Activated CD4-positive, alpha-beta T cell treated with anti-CD3 and anti-CD28 coated beads, Interleukin-2, amount 50 U/mL, for 4 hours (primary cell): ENCODE results near the gene PLSCR3.

Experiments used
- DNase-seq, 2 experiments: peaks; one replicate each; pipeline ENCODE4 v3.0.0-alpha.2; 2020

Gene PLSCR3

DNA sequence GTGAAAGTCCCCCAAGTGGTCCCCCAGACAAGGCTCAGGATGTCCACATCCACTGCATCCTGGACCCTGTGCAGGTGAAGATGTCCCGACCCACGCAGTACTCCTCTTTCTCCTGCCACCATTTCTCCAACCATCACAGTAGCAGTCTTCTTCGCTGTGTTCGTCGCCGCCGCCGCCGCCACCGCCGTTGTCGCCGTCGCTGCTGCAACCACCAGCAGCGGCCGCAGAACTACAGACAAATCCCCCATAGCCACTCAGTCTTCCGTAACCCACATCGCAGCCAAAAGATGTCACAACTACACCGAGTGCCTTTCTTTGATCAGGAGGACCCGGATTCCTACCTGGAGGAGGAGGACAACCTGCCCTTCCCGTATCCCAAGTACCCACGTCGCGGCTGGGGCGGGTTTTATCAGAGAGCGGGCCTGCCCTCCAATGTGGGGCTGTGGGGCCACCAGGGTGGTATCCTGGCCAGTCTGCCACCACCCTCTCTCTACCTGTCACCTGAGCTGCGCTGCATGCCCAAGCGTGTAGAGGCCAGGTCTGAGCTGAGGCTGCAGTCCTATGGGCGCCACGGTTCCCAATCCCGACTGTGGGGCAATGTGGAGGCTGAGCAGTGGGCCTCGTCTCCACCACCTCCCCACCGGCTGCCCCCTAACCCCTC lies 32.0 kb upstream of the PLSCR3 start:
- no peak for DNase-seq

DNA sequence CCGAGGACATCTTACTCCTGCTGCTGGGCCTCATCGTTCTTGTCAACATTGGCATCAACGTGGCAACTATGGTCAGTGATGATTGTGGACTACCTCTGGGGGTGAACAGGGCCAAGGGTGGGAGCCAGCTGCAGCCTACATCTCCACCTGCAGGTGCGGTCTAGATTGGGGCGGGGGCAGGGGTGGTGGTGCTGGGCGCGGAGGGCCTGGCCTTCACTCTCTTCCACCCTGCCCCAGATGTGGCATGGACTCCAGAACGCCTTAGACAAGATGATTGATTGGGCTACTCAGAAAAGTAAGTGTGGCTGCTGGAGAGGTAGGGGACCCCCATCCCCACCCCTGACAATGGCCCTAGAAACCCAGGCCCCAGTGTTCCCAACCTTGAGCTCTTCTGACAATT lies 31.4 kb upstream of the PLSCR3 start:
- no peak for DNase-seq

DNA sequence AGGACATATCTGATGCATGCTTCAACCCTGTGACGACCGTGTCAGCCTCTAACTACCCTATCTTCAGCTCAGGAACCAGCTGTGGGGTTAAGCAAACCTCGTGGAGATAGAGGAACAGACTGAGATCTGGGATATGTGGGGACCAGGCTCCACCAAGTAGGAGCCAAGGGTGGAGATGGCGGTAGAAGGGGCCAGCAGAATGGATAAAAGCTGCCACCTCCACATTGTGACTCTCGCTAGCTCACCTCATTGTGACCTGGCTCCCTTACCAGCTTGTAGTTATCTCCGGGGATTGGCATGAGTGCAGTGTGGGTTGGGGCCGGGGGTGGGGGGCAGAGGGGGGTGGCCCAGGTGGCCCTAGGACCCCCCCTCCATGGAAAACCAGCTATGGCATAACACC lies 31.0 kb upstream of the PLSCR3 start, which contains the start of gene SPEM2:
Gene SPEM2 (plus strand): TSS at position 301 of the 400 bp plus-strand sequence. CDS start 73 bp downstream, at position 374.
- no peak for DNase-seq

DNA sequence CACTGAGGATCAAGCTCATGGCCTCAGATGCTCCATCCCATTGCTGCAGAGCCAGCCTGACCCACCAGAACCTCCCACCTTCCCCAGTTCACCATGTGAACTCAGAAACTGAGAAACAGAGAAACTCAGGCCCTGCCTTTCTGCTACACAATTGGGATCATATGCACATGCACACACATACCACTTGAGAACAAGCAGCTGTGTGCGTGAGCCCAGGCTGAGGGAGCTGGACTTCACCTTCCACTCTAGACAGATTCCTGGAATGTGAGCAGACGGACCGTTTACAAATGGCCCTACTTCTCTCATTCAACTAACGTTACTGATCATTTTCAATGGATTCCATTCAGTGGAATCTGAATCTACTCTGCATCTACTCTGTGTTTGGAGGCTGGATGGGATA lies 29.4 kb upstream of the PLSCR3 start:
- DNase-seq = no peak

DNA sequence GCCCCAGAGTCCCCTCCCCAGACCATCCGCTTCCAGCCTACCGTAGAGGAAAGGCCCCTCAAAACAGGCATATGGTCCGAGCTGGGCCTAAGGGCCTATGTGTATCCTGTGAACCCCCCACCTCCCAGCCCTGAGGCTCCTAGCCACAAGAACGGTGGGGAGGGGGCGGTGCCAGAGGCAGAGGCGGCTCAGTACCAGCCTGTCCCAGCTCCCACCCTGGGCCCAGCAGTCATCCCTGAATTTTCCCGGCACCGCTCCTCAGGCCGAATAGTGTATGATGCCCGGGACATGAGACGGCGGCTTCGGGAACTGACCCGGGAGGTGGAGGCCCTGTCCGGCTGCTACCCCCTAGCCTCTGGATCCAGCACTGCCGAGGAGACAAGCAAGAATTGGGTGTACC lies 26.9 kb upstream of the PLSCR3 start:
- no peak for DNase-seq

DNA sequence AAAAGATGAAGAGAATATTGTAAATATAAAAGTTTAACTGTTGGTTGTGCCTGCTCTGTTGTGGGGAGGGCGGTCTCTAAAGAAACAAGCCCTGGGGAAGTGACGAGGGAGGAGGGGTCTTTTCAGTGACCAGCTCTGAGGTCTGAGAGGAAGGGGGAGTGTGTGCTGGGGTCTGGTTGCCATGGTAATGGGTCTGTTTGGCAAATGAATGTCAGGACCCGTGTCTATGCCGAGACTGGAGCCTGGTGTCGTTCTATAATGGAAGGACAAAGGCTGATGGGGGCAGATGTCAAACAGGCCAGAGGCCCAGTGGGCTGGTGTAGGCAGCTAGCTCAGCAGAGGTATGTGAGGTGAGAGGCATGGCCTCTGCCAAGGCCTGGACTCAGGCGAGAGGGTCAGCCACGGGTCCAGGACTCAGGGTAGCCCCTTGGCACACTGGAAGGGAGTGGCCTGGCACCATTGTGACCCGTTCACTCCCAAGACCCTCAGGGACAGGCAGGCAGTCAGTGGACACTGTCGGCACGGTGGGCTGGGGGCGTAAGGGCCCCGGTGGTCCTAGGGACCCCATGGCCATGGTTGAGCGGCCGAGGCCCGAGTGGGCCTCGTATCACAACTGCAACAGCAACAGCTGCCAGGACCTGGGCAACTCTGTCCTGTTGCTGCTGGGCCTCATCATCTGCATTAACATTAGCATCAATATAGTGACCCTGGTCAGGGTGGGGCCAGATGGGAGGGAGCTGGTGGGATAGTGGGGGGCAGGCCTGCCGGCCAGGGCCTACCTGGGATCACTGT lies 25.7 kb upstream of the PLSCR3 start, which contains the start of gene SPEM1:
Gene SPEM1 (plus strand): TSS at position 506 of the 792 bp plus-strand sequence. CDS start 61 bp downstream, at position 567.
- no peak for DNase-seq

DNA sequence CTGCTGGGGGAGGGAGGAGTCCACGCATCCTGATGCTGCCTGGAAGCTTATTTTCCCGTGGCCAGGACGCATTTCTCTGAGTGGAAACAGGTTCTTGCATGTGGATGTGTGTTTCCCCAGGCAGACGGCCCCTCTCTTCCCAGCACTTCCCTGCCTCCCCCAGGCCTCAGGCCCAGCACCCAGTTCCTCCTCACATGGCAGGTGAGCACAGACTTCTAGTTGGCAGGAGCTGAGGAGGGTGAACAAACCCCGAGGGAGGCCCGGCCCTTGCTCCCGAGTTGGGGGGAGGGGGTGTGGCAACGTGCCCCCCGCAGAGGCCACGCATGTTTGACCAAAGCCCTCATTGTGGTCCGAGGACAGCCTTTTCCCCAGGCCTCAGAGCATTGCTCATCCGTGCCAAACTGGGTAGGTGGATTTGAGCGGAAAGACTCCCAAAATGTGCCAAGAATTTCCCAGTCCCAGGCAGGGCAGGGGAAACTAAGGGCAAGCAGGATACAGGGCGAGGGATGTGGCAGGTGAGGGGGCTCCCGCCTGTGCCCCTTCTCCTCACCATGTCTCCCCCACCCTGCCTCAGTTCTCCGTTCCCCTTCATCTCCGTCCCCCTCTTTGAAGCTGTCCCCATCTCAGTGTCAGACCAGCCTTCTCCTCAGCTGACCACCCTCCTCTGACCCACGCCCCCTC lies 24.3 kb upstream of the PLSCR3 start:
- DNase-seq = no peak

DNA sequence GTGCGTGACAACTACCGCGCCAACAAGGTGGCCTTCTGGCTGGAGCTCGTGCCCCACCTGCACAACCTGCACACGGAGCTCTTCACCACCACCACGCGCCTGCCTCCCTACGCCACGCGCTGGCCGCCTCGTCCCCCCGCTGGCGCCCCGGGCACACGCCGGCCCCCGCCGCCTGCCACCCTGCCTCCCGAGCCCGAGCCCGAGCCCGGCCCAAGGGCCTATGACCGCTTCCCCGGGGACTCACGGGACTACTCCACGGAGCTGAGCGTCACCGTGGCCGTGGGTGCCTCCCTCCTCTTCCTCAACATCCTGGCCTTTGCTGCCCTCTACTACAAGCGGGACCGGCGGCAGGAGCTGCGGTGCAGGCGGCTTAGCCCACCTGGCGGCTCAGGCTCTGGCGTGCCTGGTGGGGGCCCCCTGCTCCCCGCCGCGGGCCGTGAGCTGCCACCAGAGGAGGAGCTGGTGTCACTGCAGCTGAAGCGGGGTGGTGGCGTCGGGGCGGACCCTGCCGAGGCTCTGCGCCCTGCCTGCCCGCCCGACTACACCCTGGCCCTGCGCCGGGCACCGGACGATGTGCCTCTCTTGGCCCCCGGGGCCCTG lies 22.8 kb upstream of the PLSCR3 start:
- DNase-seq = no peak

DNA sequence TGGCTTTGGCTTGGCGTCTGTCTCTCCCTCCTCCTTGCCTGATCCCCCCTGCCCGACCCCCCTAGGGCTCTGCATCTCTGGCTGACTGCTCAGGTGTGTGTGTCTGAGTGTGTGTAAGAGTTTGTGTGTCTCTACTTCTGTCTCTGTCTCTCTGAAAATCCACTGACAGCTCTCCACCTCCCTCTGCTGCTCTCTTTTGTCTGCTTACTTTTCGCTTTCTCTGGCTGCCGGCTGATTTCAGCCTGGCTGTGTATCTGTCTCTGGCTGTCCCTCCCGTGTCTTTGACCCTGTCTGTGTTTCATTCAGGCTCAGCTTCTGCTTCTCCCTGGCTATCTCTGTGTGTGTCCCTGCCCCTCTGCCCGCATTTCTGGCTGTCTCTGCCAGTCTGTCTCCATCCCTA lies 22.0 kb upstream of the PLSCR3 start:
- no peak for DNase-seq

DNA sequence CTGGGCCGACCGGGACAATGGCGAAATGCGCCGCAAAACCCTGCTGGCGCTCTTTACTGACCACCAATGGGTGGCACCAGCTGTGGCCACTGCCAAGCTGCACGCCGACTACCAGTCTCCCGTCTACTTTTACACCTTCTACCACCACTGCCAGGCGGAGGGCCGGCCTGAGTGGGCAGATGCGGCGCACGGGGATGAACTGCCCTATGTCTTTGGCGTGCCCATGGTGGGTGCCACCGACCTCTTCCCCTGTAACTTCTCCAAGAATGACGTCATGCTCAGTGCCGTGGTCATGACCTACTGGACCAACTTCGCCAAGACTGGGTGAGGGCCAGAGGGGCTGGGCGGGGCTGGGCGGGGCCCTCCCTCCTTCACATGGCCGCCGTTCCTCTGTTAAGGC lies 21.5 kb upstream of the PLSCR3 start:
- DNase-seq = no peak

DNA sequence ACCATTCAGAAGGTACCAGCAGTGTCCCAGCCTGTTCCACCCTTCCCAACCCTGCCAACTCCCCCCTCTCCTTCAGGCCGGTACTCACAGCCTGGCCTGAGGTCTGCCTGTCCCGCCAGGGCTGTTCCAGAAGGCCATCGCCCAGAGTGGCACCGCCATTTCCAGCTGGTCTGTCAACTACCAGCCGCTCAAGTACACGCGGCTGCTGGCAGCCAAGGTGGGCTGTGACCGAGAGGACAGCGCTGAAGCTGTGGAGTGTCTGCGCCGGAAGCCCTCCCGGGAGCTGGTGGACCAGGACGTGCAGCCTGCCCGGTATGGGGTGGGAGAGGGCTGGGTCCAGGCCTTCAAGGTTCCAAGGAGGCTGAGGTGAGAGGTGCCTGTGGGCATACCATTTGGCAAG lies 20.5 kb upstream of the PLSCR3 start:
- DNase-seq = no peak

DNA sequence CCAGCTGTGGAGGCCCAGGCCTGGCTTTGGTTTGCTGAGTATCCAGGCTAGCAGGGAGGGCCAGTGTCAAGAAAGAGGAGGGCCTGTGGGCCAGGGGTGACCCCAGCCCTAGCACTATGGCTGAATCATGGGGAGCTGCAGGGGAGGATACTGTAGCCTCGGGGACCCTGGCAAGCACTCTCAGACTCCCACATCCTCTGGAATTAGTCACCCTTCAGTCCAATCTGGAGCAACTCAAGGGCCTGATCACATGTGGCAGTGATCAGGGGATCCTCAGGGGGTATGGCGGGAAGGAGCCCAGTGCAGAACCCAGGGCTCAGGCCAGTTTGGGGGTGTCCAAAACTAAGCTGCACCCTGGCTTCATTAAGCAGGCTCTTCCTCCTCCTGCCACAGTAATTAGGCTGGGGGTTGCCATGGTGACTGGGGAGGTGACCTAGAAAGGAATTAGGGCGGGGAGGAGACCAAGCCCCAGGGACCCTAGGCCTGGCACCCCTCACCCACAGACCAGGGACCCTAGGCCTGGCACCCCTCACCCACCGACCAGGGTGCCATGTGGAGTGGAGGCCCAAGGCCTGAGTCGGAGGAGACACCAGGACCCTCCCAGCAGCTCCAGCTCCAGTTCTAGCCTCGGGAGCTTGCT lies 19.1 kb upstream of the PLSCR3 start:
- no peak for DNase-seq

DNA sequence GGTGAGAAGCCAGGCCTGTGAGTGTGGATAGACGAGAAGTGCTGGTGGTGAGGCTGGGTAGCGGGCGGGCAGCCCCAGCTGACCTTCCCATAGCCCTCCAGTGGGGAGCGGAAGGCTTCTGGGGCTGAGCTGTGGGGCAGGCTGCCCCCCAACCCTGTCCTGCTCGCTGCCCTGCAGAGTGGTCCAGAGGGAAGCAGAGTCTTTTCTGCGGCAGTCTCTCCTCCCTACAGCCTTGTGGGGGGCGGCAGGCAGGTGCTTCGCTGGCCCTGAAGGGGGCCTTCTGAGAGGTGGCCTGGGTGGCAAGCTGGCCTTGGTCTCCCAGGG lies 17.1 kb upstream of the PLSCR3 start:
- DNase-seq = no peak

DNA sequence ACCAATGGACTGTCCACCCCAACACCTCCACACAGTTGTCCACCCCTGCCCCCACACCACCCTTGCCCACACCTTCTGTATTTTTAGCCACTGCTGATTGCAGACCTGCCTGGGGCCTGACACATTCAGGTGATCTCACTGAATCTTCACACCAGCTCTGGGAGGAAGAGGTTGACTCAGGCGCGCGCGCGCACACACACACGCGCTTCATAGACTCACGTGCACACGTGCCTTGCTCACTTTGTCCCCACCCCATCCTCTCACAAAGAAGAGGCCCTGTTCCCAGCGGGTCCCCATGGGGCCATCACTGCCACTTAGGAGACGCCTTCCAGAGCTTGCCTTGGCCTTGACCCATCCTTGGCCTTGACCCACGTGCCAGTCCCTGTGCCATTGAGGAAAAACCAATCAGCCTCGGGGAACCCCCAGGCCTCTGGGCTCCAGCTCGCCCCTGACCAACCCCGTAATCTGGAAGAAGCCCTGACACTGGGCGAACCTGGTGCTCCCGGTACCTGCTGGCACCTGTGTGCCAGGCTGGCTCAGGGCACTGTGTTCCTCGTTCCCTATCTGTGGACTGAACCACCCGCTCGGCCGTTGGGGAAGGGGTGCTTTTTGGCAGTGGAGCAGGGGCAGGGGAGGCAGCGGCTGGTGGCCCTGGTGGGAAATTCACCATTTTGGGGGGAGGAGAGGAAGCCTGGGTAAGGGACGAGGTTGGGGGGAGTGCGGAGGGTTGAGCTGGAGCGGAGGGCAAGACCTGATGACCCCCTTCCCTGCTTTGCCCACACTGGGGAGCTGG lies 16.5 kb upstream of the PLSCR3 start:
- no peak for DNase-seq

DNA sequence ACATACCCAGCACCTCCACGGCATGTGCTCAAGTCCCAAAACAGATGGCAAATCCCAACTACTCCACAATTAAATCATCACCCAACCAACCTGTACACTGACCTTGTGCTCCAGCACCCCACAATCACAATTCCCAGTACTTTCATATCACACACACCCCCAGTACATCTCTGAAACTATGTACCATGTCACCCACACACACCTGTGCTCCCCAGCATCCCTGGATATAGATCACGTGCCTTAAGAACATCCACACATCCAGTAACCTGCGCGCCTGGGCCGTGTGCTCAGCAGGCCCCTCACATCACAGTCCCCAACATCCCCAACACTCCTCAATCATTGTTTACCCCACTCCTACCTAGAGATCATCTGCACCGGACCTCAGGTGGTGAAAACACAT lies 15.4 kb upstream of the PLSCR3 start:
- DNase-seq = no peak

DNA sequence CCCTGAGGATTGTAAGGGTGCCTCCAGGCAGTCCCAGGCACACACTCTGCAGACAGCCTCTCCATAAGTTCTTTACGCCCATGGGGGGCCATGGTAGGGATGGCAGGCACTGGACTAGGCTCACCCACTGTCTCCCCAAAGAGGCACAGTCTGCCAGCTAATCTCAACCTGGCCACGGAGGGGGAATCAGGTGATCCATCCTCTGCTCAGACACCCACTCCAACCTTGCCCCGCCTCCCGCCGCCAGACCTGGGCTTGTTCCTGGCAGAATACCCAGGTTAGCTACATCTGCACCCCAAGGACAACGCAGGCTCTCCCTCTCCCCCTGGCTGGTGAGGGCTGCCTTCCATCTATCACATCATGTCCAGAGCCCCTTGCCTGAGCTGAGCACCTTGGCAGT lies 14.5 kb upstream of the PLSCR3 start:
- no peak for DNase-seq

DNA sequence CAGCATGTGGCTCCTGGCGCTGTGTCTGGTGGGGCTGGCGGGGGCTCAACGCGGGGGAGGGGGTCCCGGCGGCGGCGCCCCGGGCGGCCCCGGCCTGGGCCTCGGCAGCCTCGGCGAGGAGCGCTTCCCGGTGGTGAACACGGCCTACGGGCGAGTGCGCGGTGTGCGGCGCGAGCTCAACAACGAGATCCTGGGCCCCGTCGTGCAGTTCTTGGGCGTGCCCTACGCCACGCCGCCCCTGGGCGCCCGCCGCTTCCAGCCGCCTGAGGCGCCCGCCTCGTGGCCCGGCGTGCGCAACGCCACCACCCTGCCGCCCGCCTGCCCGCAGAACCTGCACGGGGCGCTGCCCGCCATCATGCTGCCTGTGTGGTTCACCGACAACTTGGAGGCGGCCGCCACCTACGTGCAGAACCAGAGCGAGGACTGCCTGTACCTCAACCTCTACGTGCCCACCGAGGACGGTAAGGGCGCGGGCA lies 14.0 kb upstream of the PLSCR3 start:
- DNase-seq = no peak

DNA sequence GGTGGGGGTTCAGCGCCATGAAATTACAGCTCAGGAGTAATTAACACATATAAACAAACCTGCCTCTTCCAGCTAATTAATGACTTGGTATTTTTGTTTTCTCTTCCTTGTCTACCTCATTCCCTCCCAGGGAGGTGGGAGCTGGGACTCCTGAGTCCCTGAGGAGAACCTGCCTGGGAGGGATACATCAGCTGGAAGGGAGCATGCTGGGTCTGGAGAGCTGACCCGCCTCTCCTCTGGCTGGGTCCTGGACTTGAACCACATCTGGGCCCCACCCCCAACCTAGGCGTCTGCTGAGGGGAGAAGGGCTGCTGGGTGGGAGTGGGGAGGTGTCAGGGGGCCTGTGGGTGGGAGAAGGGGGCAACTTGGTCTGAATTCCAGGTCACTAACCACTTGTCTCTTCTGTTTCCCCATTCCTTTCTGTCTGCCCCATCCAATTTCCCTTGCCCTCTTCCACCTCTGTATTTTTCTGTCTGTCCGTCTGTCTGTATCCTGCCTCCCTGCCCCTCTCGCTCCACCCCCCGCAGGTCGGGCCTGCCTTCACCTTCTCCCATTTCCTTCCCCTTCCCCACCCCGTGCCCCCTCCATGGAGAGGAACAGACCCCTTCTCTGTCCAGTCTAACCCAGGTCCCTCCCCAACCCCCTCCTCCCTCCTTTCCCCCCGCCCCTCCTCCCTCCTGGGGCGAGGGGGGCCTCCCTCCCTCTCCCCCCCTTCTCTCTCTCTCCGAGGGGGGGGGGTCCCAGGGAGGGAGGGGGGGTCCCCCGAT lies 13.3 kb upstream of the PLSCR3 start, which contains the start of gene NLGN2:
Gene NLGN2 (plus strand): TSS at position 361 of the 767 bp plus-strand sequence. CDS start 411 bp downstream, outside the sequence.
- no peak for DNase-seq

DNA sequence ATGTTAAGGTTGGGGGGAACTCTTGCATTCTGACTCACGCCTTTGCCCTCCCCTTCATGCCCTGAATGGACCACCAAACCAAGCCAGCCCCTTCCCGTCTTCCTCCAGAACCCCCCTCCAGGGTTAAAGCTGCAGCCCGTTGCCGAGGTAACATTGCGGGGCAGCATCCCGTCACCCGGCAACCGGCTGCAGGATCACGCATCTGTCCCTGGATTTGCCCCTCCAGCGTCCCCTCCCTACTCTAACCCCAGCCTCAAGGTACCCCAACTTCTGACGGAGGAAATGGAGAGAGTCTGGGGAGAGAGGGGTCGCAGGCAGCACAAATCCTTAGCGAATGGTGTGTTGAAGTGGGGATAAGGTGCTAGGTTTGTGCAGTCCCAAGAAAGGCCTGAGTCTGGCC lies 12.8 kb upstream of the PLSCR3 start:
- no peak for DNase-seq

DNA sequence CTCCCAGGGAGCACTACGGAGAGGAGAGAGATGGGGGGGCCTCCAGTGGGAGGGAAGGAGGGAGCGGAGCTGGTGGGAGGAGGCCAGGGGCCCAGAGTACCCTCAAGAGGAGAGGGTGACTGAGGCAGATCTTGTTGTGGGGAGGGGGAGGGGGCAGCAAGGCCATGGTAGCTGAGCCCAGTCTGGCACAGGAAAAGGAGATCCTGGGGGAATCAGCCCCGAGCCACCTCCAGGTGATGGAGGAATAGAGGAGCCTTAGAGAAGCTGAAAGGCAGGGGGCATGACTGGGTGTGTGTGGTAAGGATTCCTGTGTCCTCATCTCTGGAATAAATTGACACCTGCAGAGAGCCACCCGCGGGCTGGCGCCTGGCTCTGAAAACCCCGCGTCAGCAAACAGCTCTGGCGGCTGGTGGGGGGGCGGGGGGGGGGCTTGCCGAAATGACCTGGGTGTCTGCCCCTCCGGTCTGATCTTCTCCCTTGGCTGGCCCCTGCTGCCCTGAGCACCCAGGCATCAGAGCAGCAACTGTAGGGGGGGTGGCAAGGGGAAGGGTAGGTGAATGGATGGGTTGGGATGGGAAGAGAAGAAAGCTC lies 12.0 kb upstream of the PLSCR3 start:
- DNase-seq = no peak
